Endothelial cell of umbilical vein (primary cell): ENCODE results near the gene MAEA. TPM values are rescaled to one million over a fixed set of nuclear protein-coding genes. Genes with fewer than 3 reads are reported as not detected.
"Not testable (repeated sequence)": the region's sequence is repeated elsewhere in the genome, so short reads cannot be mapped to it uniquely, and the experiment has no call there.

Experiments
- BruUV-seq: library from RNA; stranded (reverse); fragments of 400-500 nt; replicated peaks from 2 replicates; lab custom pipeline; 2021; lab: Mats Ljungman, UMichigan
- CTCF ChIA-PET: fragments of 300-600, 350-600 bp; sonication (Branson Sonifier 250); formaldehyde crosslinking; loops from one replicate; lab custom pipeline; 2021; ENCODE audit warnings: antibody characterized with exemption, inconsistent platforms; lab: Charles Lee
- POLR2A ChIA-PET: fragments of 300-600, 350-600 bp; sonication (Branson Sonifier 250); formaldehyde crosslinking; loops from one replicate; lab custom pipeline; 2021; ENCODE audit warnings: antibody characterized with exemption, inconsistent platforms; lab: Charles Lee
- DNase-seq: peaks from one replicate; pipeline ENCODE4 v3.0.0-alpha.2; 2011; ENCODE audit warnings: low read depth, low spot score
- FAIRE-seq: peaks from 2 replicates; lab custom pipeline; 2011; peaks lifted over from hg19 to GRCh38; lab: Jason Lieb, UNC
- H2AFZ ChIP-seq: 2 replicates; pipeline ENCODE4 v1.6.0; 2012; ENCODE audit warnings: low read depth, low read length, control low read depth, inconsistent platforms
- H3K27ac ChIP-seq: 2 replicates; pipeline ENCODE4 v1.5.1; 2011; ENCODE audit warnings: low read depth, mild to moderate bottlenecking, control low read depth, low read length, moderate library complexity; ENCODE audit not compliant: insufficient read depth
- H3K27me3 ChIP-seq, 2 experiments: 2 replicates each; pipeline versions ENCODE4 v1.6.0 to v1.6.1; 2011; ENCODE audit warnings: low read length in 2 of 2, mixed read lengths in 1 of 2; ENCODE audit not compliant: control insufficient read depth in 2 of 2, insufficient read depth in 2 of 2
- H3K36me3 ChIP-seq, 2 experiments: 2 replicates in 1 of 2; 3 replicates in 1 of 2; pipeline ENCODE4 v1.5.1; 2011; ENCODE audit warnings: low read length in 2 of 2, mild to moderate bottlenecking in 1 of 2, moderate library complexity in 1 of 2; ENCODE audit not compliant: control insufficient read depth in 2 of 2, insufficient read depth in 2 of 2; ENCODE audit errors: extremely low read depth in 1 of 2
- H3K4me1 ChIP-seq: 3 replicates; pipeline ENCODE4 v1.5.1; 2011; ENCODE audit warnings: mild to moderate bottlenecking, low read length; ENCODE audit not compliant: control insufficient read depth, insufficient read depth; ENCODE audit errors: extremely low read depth
- H3K4me2 ChIP-seq: 2 replicates; pipeline ENCODE4 v1.6.1; 2011; ENCODE audit warnings: low read length, control low read depth, mixed read lengths; ENCODE audit not compliant: insufficient read depth
- H3K4me3 ChIP-seq, 3 experiments: fragments of 200-600 bp in 1 of 3; sonication (generic), shearing (Covaris generic) in 1 of 3; replicated peaks in 1 of 3; 2 replicates each; pipeline ENCODE4 v1.5.1; 2011 to 2016; ENCODE audit warnings: control low read depth in 3 of 3, low read length in 3 of 3, mild to moderate bottlenecking in 2 of 3, inconsistent platforms in 1 of 3, low read depth in 1 of 3, moderate library complexity in 1 of 3; ENCODE audit not compliant: insufficient read depth in 1 of 3
- H3K79me2 ChIP-seq: 2 replicates; pipeline ENCODE4 v1.6.0; 2012; ENCODE audit warnings: low read length, inconsistent platforms; ENCODE audit not compliant: control insufficient read depth, insufficient read depth
- H3K9ac ChIP-seq: replicated peaks from 2 replicates; pipeline ENCODE3; 2011; ENCODE audit warnings: low read length, control low read depth; ENCODE audit not compliant: insufficient read depth; ENCODE audit errors: extremely low read depth
- H3K9me1 ChIP-seq: replicated peaks from 3 replicates; pipeline ENCODE4 v1.6.0; 2011; ENCODE audit warnings: mild to moderate bottlenecking, low read length; ENCODE audit not compliant: control insufficient read depth, insufficient read depth; ENCODE audit errors: extremely low read depth
- H3K9me3 ChIP-seq: replicated peaks from 2 replicates; pipeline ENCODE4 v1.5.1; 2012; ENCODE audit warnings: low read length, inconsistent platforms; ENCODE audit not compliant: control insufficient read depth, insufficient read depth
- H4K20me1 ChIP-seq: replicated peaks from 2 replicates; pipeline ENCODE3; 2011; ENCODE audit warnings: mild to moderate bottlenecking, low read length; ENCODE audit not compliant: control insufficient read depth, insufficient read depth; ENCODE audit errors: extremely low read depth
- EZH2 ChIP-seq: IDR thresholded peaks from 2 replicates; pipeline ENCODE4 v1.6.1; 2012; ENCODE audit warnings: borderline replicate concordance, low read depth, mild to moderate bottlenecking, moderate library complexity, low read length, inconsistent platforms; ENCODE audit not compliant: severe bottlenecking
- FOS ChIP-seq: IDR thresholded peaks from 2 replicates; pipeline ENCODE4 v1.6.1; 2011; ENCODE audit warnings: mild to moderate bottlenecking, low read length, moderate library complexity, borderline replicate concordance; ENCODE audit not compliant: insufficient read depth
- GATA2 ChIP-seq: IDR thresholded peaks from 2 replicates; pipeline ENCODE4 v1.7.0; 2011; ENCODE audit warnings: low read depth, mild to moderate bottlenecking, moderate library complexity, mixed read lengths, low read length; ENCODE audit not compliant: insufficient read length, insufficient read depth
- JUN ChIP-seq: IDR thresholded peaks from 2 replicates; pipeline ENCODE4 v1.6.1; 2011; ENCODE audit warnings: borderline replicate concordance, low read depth; ENCODE audit not compliant: insufficient read length, insufficient read depth
- MYC ChIP-seq: IDR thresholded peaks from one replicate; pipeline ENCODE4 v1.6.1; 2011; ENCODE audit warnings: mild to moderate bottlenecking, low read depth, low read length
- POLR2A ChIP-seq: IDR thresholded peaks from 2 replicates; pipeline ENCODE4 v1.6.1; 2012; ENCODE audit warnings: low read depth, mild to moderate bottlenecking, control low read depth, low read length
- POLR2AphosphoS5 ChIP-seq: IDR thresholded peaks from 2 replicates; pipeline ENCODE4 v1.6.1; 2012; ENCODE audit warnings: low read depth, mild to moderate bottlenecking, control low read depth, low read length, moderate library complexity; ENCODE audit not compliant: insufficient read depth
- dilution Hi-C: fragments of 300-500 bp; cut with MboI; formaldehyde crosslinking; loops from one replicate; pipeline ENCODE4 v1.15.0; 2019; ENCODE audit warnings: low sequenced_read_pairs; ENCODE audit not compliant: extremely low pct_ligation_motif_present
- intact Hi-C: fragments of 100-400 bp; cut with micrococcal nuclease; formaldehyde crosslinking; loops from one replicate; pipeline ENCODE4 v1.10.0; 2022
- polyA plus RNA-seq, 4 experiments: library from polyadenylated mRNA; depleted of rRNA in 3 of 4; stranded (reverse) in 3 of 4; unstranded in 1 of 4; fragments of >200 nt; gene quantifications; 2 replicates each; pipeline versions ENCODE4 v1.2.1 to v1.2.3, GENCODE V29; 2011 to 2012; ENCODE audit warnings: missing spikeins in 1 of 4
- total RNA-seq: library from RNA; stranded (reverse); gene quantifications from 2 replicates; pipeline ENCODE4 v1.2.3, GENCODE V29; 2021
- TF ChIP-seq, protein P1 (sequence below), 2 donors: IDR thresholded peaks; 1 replicate in 1 of 2; 2 replicates in 1 of 2; pipeline ENCODE4 v1.5.1; 2011; ENCODE audit warnings: low read length in 2 of 2, mild to moderate bottlenecking in 2 of 2, moderate library complexity in 2 of 2, control low read depth in 1 of 2, inconsistent platforms in 1 of 2, low read depth in 1 of 2; ENCODE audit not compliant: insufficient read depth in 1 of 2; ENCODE audit errors: extremely low read depth in 1 of 2
- TF ChIP-seq, protein P2 (sequence below): IDR thresholded peaks from 2 replicates; pipeline ENCODE4 v1.6.1; 2011; ENCODE audit not compliant: insufficient read depth, insufficient read length

Gene MAEA
- total and polyA plus RNA-seq, 2 donors (not counting 3 experiments of a cell fraction or from before 2014, with no cell fraction given), result 66.0 to 108 TPM

DNA sequence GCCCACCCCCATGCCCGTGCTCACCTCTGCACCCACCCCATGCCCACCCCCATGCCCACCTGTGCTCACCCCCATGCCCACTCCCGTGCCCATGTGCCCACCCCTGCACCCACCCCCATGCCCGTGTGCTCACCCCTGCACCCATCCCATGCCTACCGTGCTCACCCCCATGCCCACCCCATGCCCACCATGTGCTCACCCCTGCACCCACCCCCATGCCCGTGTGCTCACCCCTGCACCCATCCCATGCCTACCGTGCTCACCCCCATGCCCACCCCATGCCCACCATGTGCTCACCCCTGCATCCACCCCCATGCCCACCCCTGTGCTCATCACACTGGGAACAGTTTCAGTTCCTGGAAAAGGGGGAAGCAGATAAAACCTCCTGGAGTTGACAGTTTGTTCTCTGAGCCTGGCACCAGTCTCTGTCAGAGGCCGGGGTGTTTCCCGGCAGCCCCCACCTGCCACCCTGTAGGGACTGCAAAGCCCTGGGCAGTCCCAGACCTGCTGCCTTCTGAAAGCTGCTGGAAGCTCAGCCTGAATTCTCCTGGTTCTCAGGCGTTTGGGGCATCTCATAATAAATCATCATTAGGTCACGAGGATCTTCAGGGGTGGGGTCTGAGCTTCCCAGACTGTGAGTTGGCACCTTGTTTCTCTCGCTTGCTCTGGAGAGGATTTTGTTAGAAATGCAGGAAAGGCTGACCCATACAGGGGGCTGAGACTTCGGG lies 44.3 kb downstream of the MAEA start:
- H3K9me1 ChIP-seq, POLR2A ChIA-PET, H3K4me2 ChIP-seq, H4K20me1 ChIP-seq, H3K27ac ChIP-seq, intact Hi-C loops, H3K79me2 ChIP-seq, H2AFZ ChIP-seq, CTCF ChIA-PET, H3K4me1 ChIP-seq, FAIRE-seq, dilution Hi-C loops, DNase-seq, H3K4me3 ChIP-seq, H3K9me3 ChIP-seq, BruUV-seq, H3K27me3 ChIP-seq, H3K9ac ChIP-seq: not testable (repeated sequence)
- H3K36me3 ChIP-seq, result peaks cover 2 to 38% of the 10 kb centered on the region in 2 experiments

DNA sequence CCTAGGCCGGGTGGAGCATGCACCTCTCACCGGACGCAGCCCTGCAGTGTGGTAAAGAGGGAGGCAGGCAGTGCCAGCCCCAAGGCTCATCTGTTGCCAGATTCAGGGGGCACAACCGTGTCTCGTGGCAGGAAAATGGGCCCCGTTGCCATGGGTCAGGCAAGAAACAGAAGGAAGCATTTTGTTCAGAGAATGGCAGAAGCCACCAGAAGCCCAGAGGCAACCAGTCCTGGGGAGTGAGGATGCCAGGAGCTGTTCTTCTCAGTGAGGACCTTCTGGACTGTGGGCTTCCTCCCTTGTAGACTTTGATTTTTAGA lies 44.8 kb downstream of the MAEA start:
- H3K4me1 ChIP-seq, result no peaks in the 10 kb centered on the region
- H3K27ac ChIP-seq, result no peak overlapping the region
- no TSS peak for BruUV-seq
- CTCF ChIA-PET, result no interaction called here
- dilution Hi-C loops, result no loop called here
- TF ChIP-seq GATA2 (no peak), EZH2 (no peak), POLR2A (no peak), POLR2AphosphoS5 (no peak), JUN (no peak), MYC (no peak), FOS (no peak)
- TF ChIP-seq, protein P1, sequence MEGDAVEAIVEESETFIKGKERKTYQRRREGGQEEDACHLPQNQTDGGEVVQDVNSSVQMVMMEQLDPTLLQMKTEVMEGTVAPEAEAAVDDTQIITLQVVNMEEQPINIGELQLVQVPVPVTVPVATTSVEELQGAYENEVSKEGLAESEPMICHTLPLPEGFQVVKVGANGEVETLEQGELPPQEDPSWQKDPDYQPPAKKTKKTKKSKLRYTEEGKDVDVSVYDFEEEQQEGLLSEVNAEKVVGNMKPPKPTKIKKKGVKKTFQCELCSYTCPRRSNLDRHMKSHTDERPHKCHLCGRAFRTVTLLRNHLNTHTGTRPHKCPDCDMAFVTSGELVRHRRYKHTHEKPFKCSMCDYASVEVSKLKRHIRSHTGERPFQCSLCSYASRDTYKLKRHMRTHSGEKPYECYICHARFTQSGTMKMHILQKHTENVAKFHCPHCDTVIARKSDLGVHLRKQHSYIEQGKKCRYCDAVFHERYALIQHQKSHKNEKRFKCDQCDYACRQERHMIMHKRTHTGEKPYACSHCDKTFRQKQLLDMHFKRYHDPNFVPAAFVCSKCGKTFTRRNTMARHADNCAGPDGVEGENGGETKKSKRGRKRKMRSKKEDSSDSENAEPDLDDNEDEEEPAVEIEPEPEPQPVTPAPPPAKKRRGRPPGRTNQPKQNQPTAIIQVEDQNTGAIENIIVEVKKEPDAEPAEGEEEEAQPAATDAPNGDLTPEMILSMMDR (IDR thresholded peaks at IDR 0.05; ENCODE audit: extremely low read depth in 1 of 2, insufficient read depth in 1 of 2, low read depth in 1 of 2, low read length in 2 of 2), result no peak
- TF ChIP-seq, protein P2, sequence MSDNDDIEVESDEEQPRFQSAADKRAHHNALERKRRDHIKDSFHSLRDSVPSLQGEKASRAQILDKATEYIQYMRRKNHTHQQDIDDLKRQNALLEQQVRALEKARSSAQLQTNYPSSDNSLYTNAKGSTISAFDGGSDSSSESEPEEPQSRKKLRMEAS, result no peak
- peaks cover 4 to 36% of the 10 kb centered on the region in 2 experiments for H3K36me3 ChIP-seq
- no peak overlapping the region for H2AFZ ChIP-seq
- peaks cover 3% of the 10 kb centered on the region for H3K79me2 ChIP-seq
- no peak overlapping the region for H3K9ac ChIP-seq
- no peak for DNase-seq
- POLR2A ChIA-PET, result no interaction called here
- no peak overlapping the region for H3K4me2 ChIP-seq
- no peak for FAIRE-seq
- H3K4me3 ChIP-seq, result no peak overlapping the region
- intact Hi-C loops, result no loop called here
- no peaks in the 10 kb centered on the region for H3K27me3 ChIP-seq
- no peaks in the 10 kb centered on the region for H3K9me3 ChIP-seq
- H4K20me1 ChIP-seq, result no peaks in the 10 kb centered on the region
- H3K9me1 ChIP-seq, result no peaks in the 10 kb centered on the region
